Endothelial cell of umbilical vein (primary cell): ENCODE results near the gene RYR1. TPM values are rescaled to one million over a fixed set of nuclear protein-coding genes. Genes with fewer than 3 reads are reported as not detected.

Experiments
- BruUV-seq: library from RNA; stranded (reverse); fragments of 400-500 nt; replicated peaks from 2 replicates; lab custom pipeline; 2021; lab: Mats Ljungman, UMichigan
- CTCF ChIA-PET: fragments of 300-600, 350-600 bp; sonication (Branson Sonifier 250); formaldehyde crosslinking; loops from one replicate; lab custom pipeline; 2021; ENCODE audit warnings: antibody characterized with exemption, inconsistent platforms; lab: Charles Lee
- POLR2A ChIA-PET: fragments of 300-600, 350-600 bp; sonication (Branson Sonifier 250); formaldehyde crosslinking; loops from one replicate; lab custom pipeline; 2021; ENCODE audit warnings: antibody characterized with exemption, inconsistent platforms; lab: Charles Lee
- DNase-seq: peaks from one replicate; pipeline ENCODE4 v3.0.0-alpha.2; 2011; ENCODE audit warnings: low read depth, low spot score
- FAIRE-seq: peaks from 2 replicates; lab custom pipeline; 2011; peaks lifted over from hg19 to GRCh38; lab: Jason Lieb, UNC
- H2AFZ ChIP-seq: 2 replicates; pipeline ENCODE4 v1.6.0; 2012; ENCODE audit warnings: low read depth, low read length, control low read depth, inconsistent platforms
- H3K27ac ChIP-seq: 2 replicates; pipeline ENCODE4 v1.5.1; 2011; ENCODE audit warnings: low read depth, mild to moderate bottlenecking, control low read depth, low read length, moderate library complexity; ENCODE audit not compliant: insufficient read depth
- H3K27me3 ChIP-seq, 2 experiments: 2 replicates each; pipeline versions ENCODE4 v1.6.0 to v1.6.1; 2011; ENCODE audit warnings: low read length in 2 of 2, mixed read lengths in 1 of 2; ENCODE audit not compliant: control insufficient read depth in 2 of 2, insufficient read depth in 2 of 2
- H3K36me3 ChIP-seq, 2 experiments: 2 replicates in 1 of 2; 3 replicates in 1 of 2; pipeline ENCODE4 v1.5.1; 2011; ENCODE audit warnings: low read length in 2 of 2, mild to moderate bottlenecking in 1 of 2, moderate library complexity in 1 of 2; ENCODE audit not compliant: control insufficient read depth in 2 of 2, insufficient read depth in 2 of 2; ENCODE audit errors: extremely low read depth in 1 of 2
- H3K4me1 ChIP-seq: 3 replicates; pipeline ENCODE4 v1.5.1; 2011; ENCODE audit warnings: mild to moderate bottlenecking, low read length; ENCODE audit not compliant: control insufficient read depth, insufficient read depth; ENCODE audit errors: extremely low read depth
- H3K4me2 ChIP-seq: 2 replicates; pipeline ENCODE4 v1.6.1; 2011; ENCODE audit warnings: low read length, control low read depth, mixed read lengths; ENCODE audit not compliant: insufficient read depth
- H3K4me3 ChIP-seq, 3 experiments: fragments of 200-600 bp in 1 of 3; sonication (generic), shearing (Covaris generic) in 1 of 3; replicated peaks in 1 of 3; 2 replicates each; pipeline ENCODE4 v1.5.1; 2011 to 2016; ENCODE audit warnings: control low read depth in 3 of 3, low read length in 3 of 3, mild to moderate bottlenecking in 2 of 3, inconsistent platforms in 1 of 3, low read depth in 1 of 3, moderate library complexity in 1 of 3; ENCODE audit not compliant: insufficient read depth in 1 of 3
- H3K79me2 ChIP-seq: 2 replicates; pipeline ENCODE4 v1.6.0; 2012; ENCODE audit warnings: low read length, inconsistent platforms; ENCODE audit not compliant: control insufficient read depth, insufficient read depth
- H3K9ac ChIP-seq: replicated peaks from 2 replicates; pipeline ENCODE3; 2011; ENCODE audit warnings: low read length, control low read depth; ENCODE audit not compliant: insufficient read depth; ENCODE audit errors: extremely low read depth
- H3K9me1 ChIP-seq: replicated peaks from 3 replicates; pipeline ENCODE4 v1.6.0; 2011; ENCODE audit warnings: mild to moderate bottlenecking, low read length; ENCODE audit not compliant: control insufficient read depth, insufficient read depth; ENCODE audit errors: extremely low read depth
- H3K9me3 ChIP-seq: replicated peaks from 2 replicates; pipeline ENCODE4 v1.5.1; 2012; ENCODE audit warnings: low read length, inconsistent platforms; ENCODE audit not compliant: control insufficient read depth, insufficient read depth
- H4K20me1 ChIP-seq: replicated peaks from 2 replicates; pipeline ENCODE3; 2011; ENCODE audit warnings: mild to moderate bottlenecking, low read length; ENCODE audit not compliant: control insufficient read depth, insufficient read depth; ENCODE audit errors: extremely low read depth
- CTCF ChIP-seq, 2 donors: IDR thresholded peaks; 1 replicate in 1 of 2; 2 replicates in 1 of 2; pipeline ENCODE4 v1.5.1; 2011; ENCODE audit warnings: low read length in 2 of 2, mild to moderate bottlenecking in 2 of 2, moderate library complexity in 2 of 2, control low read depth in 1 of 2, inconsistent platforms in 1 of 2, low read depth in 1 of 2; ENCODE audit not compliant: insufficient read depth in 1 of 2; ENCODE audit errors: extremely low read depth in 1 of 2
- EZH2 ChIP-seq: IDR thresholded peaks from 2 replicates; pipeline ENCODE4 v1.6.1; 2012; ENCODE audit warnings: borderline replicate concordance, low read depth, mild to moderate bottlenecking, moderate library complexity, low read length, inconsistent platforms; ENCODE audit not compliant: severe bottlenecking
- FOS ChIP-seq: IDR thresholded peaks from 2 replicates; pipeline ENCODE4 v1.6.1; 2011; ENCODE audit warnings: mild to moderate bottlenecking, low read length, moderate library complexity, borderline replicate concordance; ENCODE audit not compliant: insufficient read depth
- GATA2 ChIP-seq: IDR thresholded peaks from 2 replicates; pipeline ENCODE4 v1.7.0; 2011; ENCODE audit warnings: low read depth, mild to moderate bottlenecking, moderate library complexity, mixed read lengths, low read length; ENCODE audit not compliant: insufficient read length, insufficient read depth
- JUN ChIP-seq: IDR thresholded peaks from 2 replicates; pipeline ENCODE4 v1.6.1; 2011; ENCODE audit warnings: borderline replicate concordance, low read depth; ENCODE audit not compliant: insufficient read length, insufficient read depth
- MAX ChIP-seq: IDR thresholded peaks from 2 replicates; pipeline ENCODE4 v1.6.1; 2011; ENCODE audit not compliant: insufficient read depth, insufficient read length
- MYC ChIP-seq: IDR thresholded peaks from one replicate; pipeline ENCODE4 v1.6.1; 2011; ENCODE audit warnings: mild to moderate bottlenecking, low read depth, low read length
- POLR2A ChIP-seq: IDR thresholded peaks from 2 replicates; pipeline ENCODE4 v1.6.1; 2012; ENCODE audit warnings: low read depth, mild to moderate bottlenecking, control low read depth, low read length
- POLR2AphosphoS5 ChIP-seq: IDR thresholded peaks from 2 replicates; pipeline ENCODE4 v1.6.1; 2012; ENCODE audit warnings: low read depth, mild to moderate bottlenecking, control low read depth, low read length, moderate library complexity; ENCODE audit not compliant: insufficient read depth
- dilution Hi-C: fragments of 300-500 bp; cut with MboI; formaldehyde crosslinking; loops from one replicate; pipeline ENCODE4 v1.15.0; 2019; ENCODE audit warnings: low sequenced_read_pairs; ENCODE audit not compliant: extremely low pct_ligation_motif_present
- intact Hi-C: fragments of 100-400 bp; cut with micrococcal nuclease; formaldehyde crosslinking; loops from one replicate; pipeline ENCODE4 v1.10.0; 2022
- polyA plus RNA-seq, 4 experiments: library from polyadenylated mRNA; depleted of rRNA in 3 of 4; stranded (reverse) in 3 of 4; unstranded in 1 of 4; fragments of >200 nt; gene quantifications; 2 replicates each; pipeline versions ENCODE4 v1.2.1 to v1.2.3, GENCODE V29; 2011 to 2012; ENCODE audit warnings: missing spikeins in 1 of 4
- total RNA-seq: library from RNA; stranded (reverse); gene quantifications from 2 replicates; pipeline ENCODE4 v1.2.3, GENCODE V29; 2021

The RYR1 gene
- total and polyA plus RNA-seq, 2 donors (not counting 3 experiments of a cell fraction or from before 2014, with no cell fraction given): under 0.01 to 0.02 TPM

GRCh38 chr19:38614289-38614688 is 180.8 kb downstream of the RYR1 start:
- no peak overlapping the region for H3K4me2 ChIP-seq
- H4K20me1 ChIP-seq: no peaks in the 10 kb centered on the region
- H3K9me3 ChIP-seq: no peaks in the 10 kb centered on the region
- no peaks in the 10 kb centered on the region for H3K9me1 ChIP-seq
- H3K36me3 ChIP-seq: no peaks in the 10 kb centered on the region
- no peak overlapping the region for H3K9ac ChIP-seq
- FAIRE-seq (no peak), DNase-seq (no peak)
- no peaks in the 10 kb centered on the region for H3K27me3 ChIP-seq
- intact Hi-C loops (no loop called here), dilution Hi-C loops (no loop called here)
- TF ChIP-seq MAX (no peak), GATA2 (no peak), CTCF (IDR thresholded peaks at IDR 0.05; ENCODE audit: extremely low read depth in 1 of 2, insufficient read depth in 1 of 2, low read depth in 1 of 2, low read length in 2 of 2) (no peak), EZH2 (no peak), POLR2AphosphoS5 (no peak), JUN (no peak), POLR2A (no peak), FOS (no peak), MYC (no peak)
- no TSS peak for BruUV-seq
- ChIA-PET POLR2A (no interaction called here), CTCF (interaction anchor here (0.6 to 0.9 kb wide), 2 partner anchors 23 to 28 kb away, joined by 4 to 5 read pairs; no protein-coding TSS in a partner anchor)
- H3K27ac ChIP-seq: no peak overlapping the region
- H3K79me2 ChIP-seq: peaks cover 3% of the 10 kb centered on the region
- no peak overlapping the region for H3K4me3 ChIP-seq
- no peak overlapping the region for H2AFZ ChIP-seq
- peaks cover 6% of the 10 kb centered on the region for H3K4me1 ChIP-seq
